CD4-positive, CD25-positive, alpha-beta regulatory T cell (primary cell): ENCODE results near the gene IL17B. TPM values are rescaled to one million over a fixed set of nuclear protein-coding genes. Genes with fewer than 3 reads are reported as not detected.

ENCODE experiments used
- ATAC-seq, 2 donors: fragments of 150-1000 bp; cut with Tn5 transposase; one replicate each; pipeline ENCODE4 v1.10.0; 2021; ENCODE audit warnings: low read depth in 2 of 2, moderate number of reproducible peaks in 2 of 2, moderate library complexity in 1 of 2
- DNase-seq, 3 donors: peaks; one replicate each; pipeline versions ENCODE4 v3.0.0 to v3.0.0-alpha.2; 2012 to 2022; ENCODE audit warnings: mixed read lengths in 1 of 3
- H3K27ac ChIP-seq: one replicate; pipeline ENCODE4 v1.7.0; 2013; ENCODE audit warnings: mild to moderate bottlenecking, low read length; ENCODE audit not compliant: insufficient read depth, poor library complexity, severe bottlenecking
- H3K27me3 ChIP-seq: one replicate; pipeline ENCODE4 v1.7.0; 2013; ENCODE audit warnings: low read length; ENCODE audit not compliant: control insufficient read depth, insufficient read depth
- H3K36me3 ChIP-seq: one replicate; pipeline ENCODE4 v1.7.0; 2013; ENCODE audit warnings: mild to moderate bottlenecking, low read length, moderate library complexity; ENCODE audit not compliant: control insufficient read depth, insufficient read depth
- H3K4me1 ChIP-seq: 2 replicates; pipeline ENCODE4 v1.7.0; 2013; ENCODE audit warnings: mild to moderate bottlenecking, low read length; ENCODE audit not compliant: insufficient read depth, control insufficient read depth, poor library complexity, severe bottlenecking
- H3K4me3 ChIP-seq: one replicate; pipeline ENCODE4 v1.7.0; 2013; ENCODE audit warnings: low read depth, mild to moderate bottlenecking, low read length, moderate library complexity
- H3K9me3 ChIP-seq, 2 experiments: 1 replicate in 1 of 2; 2 replicates in 1 of 2; pipeline ENCODE4 v1.7.0; 2013; ENCODE audit warnings: low read length in 2 of 2, mild to moderate bottlenecking in 1 of 2, moderate library complexity in 1 of 2; ENCODE audit not compliant: control insufficient read depth in 2 of 2
- H3K27ac Mint-ChIP-seq, 3 donors: one replicate each; pipeline ENCODE4 v1.8.0; 2020 to 2022; ENCODE audit warnings: mild to moderate bottlenecking in 3 of 3, mixed read lengths in 3 of 3, moderate library complexity in 2 of 3
- H3K27me3 Mint-ChIP-seq: one replicate; pipeline ENCODE4 v1.8.0; 2022; ENCODE audit warnings: mild to moderate bottlenecking, mixed read lengths
- H3K36me3 Mint-ChIP-seq: one replicate; pipeline ENCODE4 v1.8.0; 2020; ENCODE audit warnings: mixed read lengths
- H3K4me1 Mint-ChIP-seq, 4 donors: one replicate each; pipeline ENCODE4 v1.8.0; 2020 to 2022; ENCODE audit warnings: mixed read lengths in 4 of 4, mild to moderate bottlenecking in 1 of 4
- H3K4me3 Mint-ChIP-seq, 4 donors: one replicate each; pipeline ENCODE4 v1.8.0; 2020 to 2022; ENCODE audit warnings: mild to moderate bottlenecking in 4 of 4, mixed read lengths in 4 of 4, moderate library complexity in 3 of 4
- H3K9me3 Mint-ChIP-seq, 7 donors: one replicate each; pipeline ENCODE4 v1.8.0; 2020 to 2022; ENCODE audit warnings: mixed read lengths in 7 of 7, mild to moderate bottlenecking in 3 of 7, moderate library complexity in 2 of 7
- polyA plus RNA-seq, 4 donors: library from polyadenylated mRNA; unstranded; fragments of 300-500 nt; fragmentation: Illumina TruSeq; gene quantifications; one replicate each; pipeline ENCODE4 v1.2.3, GENCODE V29; 2021
- total RNA-seq: library from RNA; stranded (reverse); gene quantifications from one replicate; pipeline ENCODE4 v1.2.3, GENCODE V29; 2022

Gene IL17B
- total and polyA plus RNA-seq, 5 donors from 2014 or later: not detected

- Histone ChIP-seq H3K27me3 (no peaks in the 10 kb centered on the region), H3K9me3 (no peaks in the 10 kb centered on the region), H3K4me1 (peaks cover 20% of the 10 kb centered on the region), H3K4me3 (no peak overlapping the region), H3K36me3 (no peaks in the 10 kb centered on the region), H3K27ac (no peak overlapping the region)
- Mint-ChIP-seq H3K4me1 (peaks cover 18 to 33% (median 23%) of the 10 kb centered on the region in 4 donors), H3K9me3 (peaks cover 0 to 4% (median 0%) of the 10 kb centered on the region in 7 donors), H3K27me3 (peaks cover 6% of the 10 kb centered on the region), H3K36me3 (no peaks in the 10 kb centered on the region), H3K4me3 (no peak overlapping the region), H3K27ac (peak overlapping the region in 1 of 3 donors; percentile 17)
- DNase-seq (no peak), ATAC-seq (no peak)
These were observed 37.2 kb downstream of the IL17B start for GRCh38 chr5:149341876-149342275.

- no peaks in the 10 kb centered on the region for H3K9me3 ChIP-seq
- H3K4me1 Mint-ChIP-seq: peaks cover 16 to 28% (median 19%) of the 10 kb centered on the region in 4 donors
- H3K27ac ChIP-seq: no peak overlapping the region
- H3K36me3 ChIP-seq: no peaks in the 10 kb centered on the region
- H3K27me3 ChIP-seq: no peaks in the 10 kb centered on the region
- H3K4me3 ChIP-seq: no peak overlapping the region
- H3K4me1 ChIP-seq: peaks cover 18% of the 10 kb centered on the region
- H3K27me3 Mint-ChIP-seq: peaks cover 6% of the 10 kb centered on the region
- no peak for ATAC-seq
- H3K27ac Mint-ChIP-seq: peak overlapping the region in 1 of 3 donors; percentile 21
- peaks cover 0 to 4% (median 0%) of the 10 kb centered on the region in 7 donors for H3K9me3 Mint-ChIP-seq
- no peak overlapping the region for H3K4me3 Mint-ChIP-seq
- DNase-seq: no peak
- no peaks in the 10 kb centered on the region for H3K36me3 Mint-ChIP-seq
These were observed 38.2 kb downstream of the IL17B start for GRCh38 chr5:149340920-149341319.

GRCh38 chr5:149338364-149338763 is 40.7 kb downstream of the IL17B start:
- DNase-seq (no peak), ATAC-seq (no peak)
- Histone ChIP-seq H3K27me3 (no peaks in the 10 kb centered on the region), H3K36me3 (no peaks in the 10 kb centered on the region), H3K9me3 (no peaks in the 10 kb centered on the region), H3K4me1 (no peaks in the 10 kb centered on the region), H3K27ac (no peak overlapping the region), H3K4me3 (no peak overlapping the region)
- no peak overlapping the region for H3K27ac Mint-ChIP-seq
- no peaks in the 10 kb centered on the region for H3K36me3 Mint-ChIP-seq
- H3K9me3 Mint-ChIP-seq: peaks cover 0 to 4% (median 0%) of the 10 kb centered on the region in 7 donors
- H3K4me3 Mint-ChIP-seq: no peak overlapping the region
- peaks cover 0 to 8% (median 2%) of the 10 kb centered on the region in 4 donors for H3K4me1 Mint-ChIP-seq
- H3K27me3 Mint-ChIP-seq: peaks cover 6% of the 10 kb centered on the region

- H3K9me3 ChIP-seq: no peaks in the 10 kb centered on the region
- Mint-ChIP-seq H3K36me3 (no peaks in the 10 kb centered on the region), H3K4me3 (no peak overlapping the region), H3K4me1 (peaks cover 0 to 2% (median under 1%) of the 10 kb centered on the region in 4 donors), H3K9me3 (peaks cover 0 to 4% (median 0%) of the 10 kb centered on the region in 7 donors), H3K27ac (no peak overlapping the region), H3K27me3 (peaks cover 6% of the 10 kb centered on the region)
- DNase-seq (no peak), ATAC-seq (no peak)
- H3K27ac ChIP-seq: no peak overlapping the region
- H3K36me3 ChIP-seq: no peaks in the 10 kb centered on the region
- H3K4me1 ChIP-seq: no peaks in the 10 kb centered on the region
- H3K4me3 ChIP-seq: no peak overlapping the region
- H3K27me3 ChIP-seq: no peaks in the 10 kb centered on the region
These were observed 41.4 kb downstream of the IL17B start for GRCh38 chr5:149337736-149338135.

GRCh38 chr5:149333711-149334443 is 45.2 kb downstream of the IL17B start:
- no peak for ATAC-seq
- Mint-ChIP-seq H3K27me3 (peaks cover 10% of the 10 kb centered on the region), H3K4me1 (no peaks in the 10 kb centered on the region), H3K4me3 (no peak overlapping the region), H3K9me3 (peaks cover 0 to 4% (median 0%) of the 10 kb centered on the region in 7 donors), H3K27ac (no peak overlapping the region), H3K36me3 (no peaks in the 10 kb centered on the region)
- Histone ChIP-seq H3K9me3 (no peaks in the 10 kb centered on the region), H3K4me1 (no peaks in the 10 kb centered on the region), H3K36me3 (no peaks in the 10 kb centered on the region), H3K27ac (no peak overlapping the region), H3K4me3 (no peak overlapping the region), H3K27me3 (no peaks in the 10 kb centered on the region)
- no peak for DNase-seq

- H3K27me3 Mint-ChIP-seq: peaks cover 4% of the 10 kb centered on the region
- no peaks in the 10 kb centered on the region for H3K9me3 ChIP-seq
- DNase-seq: no peak
- H3K4me1 ChIP-seq: no peaks in the 10 kb centered on the region
- H3K4me3 Mint-ChIP-seq: no peak overlapping the region
- H3K4me3 ChIP-seq: no peak overlapping the region
- no peak overlapping the region for H3K27ac ChIP-seq
- no peaks in the 10 kb centered on the region for H3K36me3 Mint-ChIP-seq
- no peaks in the 10 kb centered on the region for H3K4me1 Mint-ChIP-seq
- H3K27ac Mint-ChIP-seq: no peak overlapping the region
- no peak for ATAC-seq
- H3K36me3 ChIP-seq: no peaks in the 10 kb centered on the region
- peaks cover 0 to 2% (median 0%) of the 10 kb centered on the region in 7 donors for H3K9me3 Mint-ChIP-seq
- H3K27me3 ChIP-seq: no peaks in the 10 kb centered on the region
These were observed 50.9 kb downstream of the IL17B start for GRCh38 chr5:149328177-149328576.

- no peak overlapping the region for H3K4me3 Mint-ChIP-seq
- H3K36me3 Mint-ChIP-seq: no peaks in the 10 kb centered on the region
- no peak overlapping the region for H3K4me3 ChIP-seq
- H3K4me1 Mint-ChIP-seq: no peaks in the 10 kb centered on the region
- peaks cover 4% of the 10 kb centered on the region for H3K27me3 Mint-ChIP-seq
- ATAC-seq: no peak
- H3K4me1 ChIP-seq: no peaks in the 10 kb centered on the region
- H3K9me3 Mint-ChIP-seq: peaks cover 0 to 2% (median 0%) of the 10 kb centered on the region in 7 donors
- no peaks in the 10 kb centered on the region for H3K36me3 ChIP-seq
- H3K27ac Mint-ChIP-seq: no peak overlapping the region
- H3K27ac ChIP-seq: no peak overlapping the region
- DNase-seq: no peak
- no peaks in the 10 kb centered on the region for H3K9me3 ChIP-seq
- no peaks in the 10 kb centered on the region for H3K27me3 ChIP-seq
These were observed 52.5 kb downstream of the IL17B start for GRCh38 chr5:149326611-149327010.

GRCh38 chr5:149325894-149326293 is 53.2 kb downstream of the IL17B start:
- no peak for DNase-seq
- Histone ChIP-seq H3K9me3 (no peaks in the 10 kb centered on the region), H3K27ac (no peak overlapping the region), H3K4me3 (no peak overlapping the region), H3K27me3 (no peaks in the 10 kb centered on the region), H3K4me1 (no peaks in the 10 kb centered on the region), H3K36me3 (no peaks in the 10 kb centered on the region)
- no peaks in the 10 kb centered on the region for H3K36me3 Mint-ChIP-seq
- H3K4me1 Mint-ChIP-seq: no peaks in the 10 kb centered on the region
- peak overlapping the region in 1 of 4 donors; percentile 43 for H3K4me3 Mint-ChIP-seq
- H3K27ac Mint-ChIP-seq: no peak overlapping the region
- ATAC-seq: no peak
- peaks cover 0 to 2% (median 0%) of the 10 kb centered on the region in 7 donors for H3K9me3 Mint-ChIP-seq
- H3K27me3 Mint-ChIP-seq: peaks cover 4% of the 10 kb centered on the region
